Parathyroid adenoma (tissue), 2 donors: ENCODE data around the gene ASB1.

Source experiments
- H2AFZ ChIP-seq: fragments of 300-600 bp; sonication (generic); one replicate; pipeline ENCODE4 v1.7.0; 2017; ENCODE audit warnings: antibody characterized with exemption, mild to moderate bottlenecking
- H3K27ac ChIP-seq: fragments of 300-600 bp; sonication (generic); one replicate; pipeline ENCODE4 v1.7.0; 2017
- H3K27me3 ChIP-seq: fragments of 300-600 bp; sonication (generic); one replicate; pipeline ENCODE4 v1.7.0; 2017; ENCODE audit warnings: low read length; ENCODE audit not compliant: control insufficient read depth, insufficient read depth
- H3K36me3 ChIP-seq: fragments of 300-600 bp; sonication (generic); one replicate; pipeline ENCODE4 v1.7.0; 2017; ENCODE audit warnings: low read length; ENCODE audit not compliant: control insufficient read depth, insufficient read depth
- H3K4me1 ChIP-seq: fragments of 300-600 bp; sonication (generic); one replicate; pipeline ENCODE4 v1.7.0; 2017; ENCODE audit warnings: control low read depth
- H3K4me2 ChIP-seq: fragments of 300-600 bp; sonication (generic); one replicate; pipeline ENCODE4 v1.7.0; 2017; ENCODE audit warnings: low read length
- H3K4me3 ChIP-seq: fragments of 300-600 bp; sonication (generic); one replicate; pipeline ENCODE4 v1.7.0; 2017; ENCODE audit warnings: low read depth, low read length
- H3K79me2 ChIP-seq: fragments of 300-600 bp; sonication (generic); one replicate; pipeline ENCODE4 v1.7.0; 2017; ENCODE audit warnings: control low read depth
- H3K9ac ChIP-seq: fragments of 300-600 bp; sonication (generic); one replicate; pipeline ENCODE4 v1.7.0; 2017; ENCODE audit warnings: mild to moderate bottlenecking
- H3K9me3 ChIP-seq: fragments of 300-600 bp; sonication (generic); one replicate; pipeline ENCODE4 v1.7.0; 2017; ENCODE audit warnings: low read length; ENCODE audit not compliant: control insufficient read depth
- TF ChIP-seq, protein P1 (sequence below): fragments of 300-600 bp; sonication (generic); IDR thresholded peaks from one replicate; pipeline ENCODE4 v1.7.0; 2017; ENCODE audit warnings: antibody characterized with exemption, mild to moderate bottlenecking
- donor health status: primary hyperparathyroidism.

The ASB1 gene

GRCh38 chr2:238476258-238476657 lies 49.5 kb downstream of the ASB1 start:
- Histone ChIP-seq H2AFZ (no peak overlapping the region), H3K4me1 (no peaks in the 10 kb centered on the region), H3K27ac (no peak overlapping the region), H3K36me3 (no peaks in the 10 kb centered on the region), H3K4me2 (no peak overlapping the region), H3K27me3 (no peaks in the 10 kb centered on the region), H3K79me2 (no peaks in the 10 kb centered on the region), H3K9me3 (no peaks in the 10 kb centered on the region), H3K4me3 (no peak overlapping the region), H3K9ac (no peak overlapping the region)
- TF ChIP-seq, protein P1, sequence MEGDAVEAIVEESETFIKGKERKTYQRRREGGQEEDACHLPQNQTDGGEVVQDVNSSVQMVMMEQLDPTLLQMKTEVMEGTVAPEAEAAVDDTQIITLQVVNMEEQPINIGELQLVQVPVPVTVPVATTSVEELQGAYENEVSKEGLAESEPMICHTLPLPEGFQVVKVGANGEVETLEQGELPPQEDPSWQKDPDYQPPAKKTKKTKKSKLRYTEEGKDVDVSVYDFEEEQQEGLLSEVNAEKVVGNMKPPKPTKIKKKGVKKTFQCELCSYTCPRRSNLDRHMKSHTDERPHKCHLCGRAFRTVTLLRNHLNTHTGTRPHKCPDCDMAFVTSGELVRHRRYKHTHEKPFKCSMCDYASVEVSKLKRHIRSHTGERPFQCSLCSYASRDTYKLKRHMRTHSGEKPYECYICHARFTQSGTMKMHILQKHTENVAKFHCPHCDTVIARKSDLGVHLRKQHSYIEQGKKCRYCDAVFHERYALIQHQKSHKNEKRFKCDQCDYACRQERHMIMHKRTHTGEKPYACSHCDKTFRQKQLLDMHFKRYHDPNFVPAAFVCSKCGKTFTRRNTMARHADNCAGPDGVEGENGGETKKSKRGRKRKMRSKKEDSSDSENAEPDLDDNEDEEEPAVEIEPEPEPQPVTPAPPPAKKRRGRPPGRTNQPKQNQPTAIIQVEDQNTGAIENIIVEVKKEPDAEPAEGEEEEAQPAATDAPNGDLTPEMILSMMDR = no peak

DNA sequence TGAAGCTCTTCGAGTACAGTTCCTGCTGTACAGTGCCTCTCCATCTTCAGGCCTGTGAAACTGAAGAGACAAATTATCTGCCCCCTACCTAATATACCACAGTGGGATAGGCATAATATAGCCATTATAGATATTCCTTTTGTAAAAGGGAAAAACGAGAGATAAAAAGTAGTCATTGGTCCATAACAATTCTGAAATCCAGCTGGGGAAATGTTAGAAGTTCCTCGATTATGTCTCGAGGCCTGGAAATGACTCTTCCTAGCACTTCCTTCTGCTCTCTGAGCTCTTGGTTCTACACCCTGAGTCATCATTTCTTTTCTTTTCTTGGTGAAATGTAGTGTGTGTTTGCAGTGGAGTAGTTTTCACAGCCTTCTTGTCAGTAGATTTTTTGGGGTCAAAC lies 51.5 kb downstream of the ASB1 start:
- TF ChIP-seq, protein P1 = no peak
- Histone ChIP-seq H3K79me2 (no peaks in the 10 kb centered on the region), H3K9ac (no peak overlapping the region), H3K27ac (no peak overlapping the region), H3K4me1 (no peaks in the 10 kb centered on the region), H3K9me3 (no peaks in the 10 kb centered on the region), H3K27me3 (no peaks in the 10 kb centered on the region), H3K4me3 (no peak overlapping the region), H2AFZ (no peak overlapping the region), H3K36me3 (no peaks in the 10 kb centered on the region), H3K4me2 (no peak overlapping the region)

DNA sequence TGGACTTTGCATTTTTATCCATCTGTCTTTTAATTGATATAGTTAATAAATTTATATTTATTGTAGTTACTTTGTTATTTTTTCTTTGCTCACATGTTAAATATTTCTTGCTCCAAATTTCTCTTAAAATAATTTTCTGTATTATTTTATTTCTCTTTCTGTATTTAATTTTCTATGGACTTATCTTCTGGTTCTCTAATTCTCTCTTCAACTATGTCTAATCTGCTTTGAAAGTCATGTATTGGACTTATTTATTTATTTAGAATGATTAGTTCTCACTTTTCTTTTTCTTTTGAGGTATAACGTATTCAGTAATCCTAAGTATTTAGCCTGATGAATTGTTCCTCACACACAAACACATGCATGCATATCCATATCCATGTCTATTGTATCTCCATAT lies 53.1 kb downstream of the ASB1 start:
- no peaks in the 10 kb centered on the region for H3K79me2 ChIP-seq
- TF ChIP-seq, protein P1 = no peak
- no peak overlapping the region for H3K9ac ChIP-seq
- H3K36me3 ChIP-seq = no peaks in the 10 kb centered on the region
- H3K4me3 ChIP-seq = no peak overlapping the region
- no peak overlapping the region for H3K4me2 ChIP-seq
- no peak overlapping the region for H3K27ac ChIP-seq
- H3K27me3 ChIP-seq = no peaks in the 10 kb centered on the region
- H2AFZ ChIP-seq = no peak overlapping the region
- H3K4me1 ChIP-seq = no peaks in the 10 kb centered on the region
- no peaks in the 10 kb centered on the region for H3K9me3 ChIP-seq

- H3K9me3 ChIP-seq = no peaks in the 10 kb centered on the region
- H3K4me3 ChIP-seq = no peak overlapping the region
- no peak overlapping the region for H2AFZ ChIP-seq
- H3K36me3 ChIP-seq = no peaks in the 10 kb centered on the region
- no peak overlapping the region for H3K4me2 ChIP-seq
- H3K9ac ChIP-seq = no peak overlapping the region
- no peaks in the 10 kb centered on the region for H3K79me2 ChIP-seq
- H3K27ac ChIP-seq = no peak overlapping the region
- TF ChIP-seq, protein P1 = no peak
- no peaks in the 10 kb centered on the region for H3K4me1 ChIP-seq
- H3K27me3 ChIP-seq = no peaks in the 10 kb centered on the region
Observed at GRCh38 chr2:238483021-238483420, 56.3 kb downstream of the ASB1 start.

DNA sequence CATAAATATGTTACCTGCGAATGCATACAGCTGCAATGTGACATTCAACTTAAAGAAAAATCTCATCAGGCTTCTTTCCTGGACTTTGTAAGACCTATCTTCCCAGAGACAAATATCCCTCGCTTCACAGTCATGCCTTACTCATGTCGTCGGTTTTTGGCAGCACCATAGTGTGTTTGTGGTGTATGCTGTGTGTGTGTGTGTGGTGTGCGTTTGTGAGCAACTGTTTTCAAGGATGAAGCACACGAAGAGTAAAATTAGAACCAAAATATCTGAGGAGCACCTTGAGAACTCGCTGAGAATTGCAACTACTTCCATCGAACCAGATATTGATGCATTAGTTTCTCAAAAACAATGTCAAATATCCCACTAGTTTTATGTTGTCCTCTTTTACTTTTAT lies 56.9 kb downstream of the ASB1 start:
- Histone ChIP-seq H3K27ac (no peak overlapping the region), H3K9me3 (no peaks in the 10 kb centered on the region), H2AFZ (no peak overlapping the region), H3K4me2 (no peak overlapping the region), H3K79me2 (no peaks in the 10 kb centered on the region), H3K27me3 (no peaks in the 10 kb centered on the region), H3K4me1 (no peaks in the 10 kb centered on the region), H3K36me3 (no peaks in the 10 kb centered on the region), H3K4me3 (no peak overlapping the region), H3K9ac (no peak overlapping the region)
- TF ChIP-seq, protein P1 = no peak
